ENCODE data around the gene ACTRT2.

Gene ACTRT2

GRCh38 chr1:3029991-3030662 lies 8.9 kb downstream of the ACTRT2 start:
- in situ Hi-C loops (cut with HindIII; ENCODE audit: low sequenced_read_pairs) = loop anchor here (10.0 kb wide), 1 partner anchor 395 kb away; no protein-coding TSS in a partner anchor

- in situ Hi-C loops (cut with HindIII; ENCODE audit: low sequenced_read_pairs) = loop anchor here (10.0 kb wide), 1 partner anchor 394 kb away; no protein-coding TSS in a partner anchor
These were observed 9.6 kb downstream of the ACTRT2 start for GRCh38 chr1:3030663-3031381.

- in situ Hi-C loops (cut with HindIII; ENCODE audit: low sequenced_read_pairs) = loop anchor here (10.0 kb wide), 1 partner anchor 393 kb away; no protein-coding TSS in a partner anchor
These were observed 10.3 kb downstream of the ACTRT2 start for GRCh38 chr1:3031401-3032221.

- in situ Hi-C loops (cut with HindIII; ENCODE audit: low sequenced_read_pairs) = loop anchor here (10.0 kb wide), 1 partner anchor 392 kb away; no protein-coding TSS in a partner anchor
These were observed 11.2 kb downstream of the ACTRT2 start for GRCh38 chr1:3032371-3033039.

GRCh38 chr1:3033040-3033789 lies 11.9 kb downstream of the ACTRT2 start:
- in situ Hi-C loops (cut with HindIII; ENCODE audit: low sequenced_read_pairs) = loop anchor here (10.0 kb wide), 1 partner anchor 392 kb away; no protein-coding TSS in a partner anchor

GRCh38 chr1:3033790-3034090 lies 12.5 kb downstream of the ACTRT2 start:
- in situ Hi-C loops (cut with HindIII; ENCODE audit: low sequenced_read_pairs) = loop anchor here (10.0 kb wide), 1 partner anchor 391 kb away; no protein-coding TSS in a partner anchor

GRCh38 chr1:3034162-3034561 lies 12.9 kb downstream of the ACTRT2 start:
- in situ Hi-C loops (cut with HindIII; ENCODE audit: low sequenced_read_pairs) = loop anchor here (10.0 kb wide), 1 partner anchor 391 kb away; no protein-coding TSS in a partner anchor

- in situ Hi-C loops (cut with HindIII; ENCODE audit: low sequenced_read_pairs) = loop anchor here (10.0 kb wide), 1 partner anchor 390 kb away; no protein-coding TSS in a partner anchor
These were observed 13.7 kb downstream of the ACTRT2 start for GRCh38 chr1:3034728-3035562.

- in situ Hi-C loops (cut with HindIII; ENCODE audit: low sequenced_read_pairs) = loop anchor here (10.0 kb wide), 1 partner anchor 389 kb away; no protein-coding TSS in a partner anchor
These were observed 14.5 kb downstream of the ACTRT2 start for GRCh38 chr1:3035563-3036446.

- in situ Hi-C loops (cut with HindIII; ENCODE audit: low sequenced_read_pairs) = loop anchor here (10.0 kb wide), 1 partner anchor 388 kb away; no protein-coding TSS in a partner anchor
These were observed 15.4 kb downstream of the ACTRT2 start for GRCh38 chr1:3036447-3037280.

GRCh38 chr1:3037281-3038040 lies 16.2 kb downstream of the ACTRT2 start:
- in situ Hi-C loops (cut with HindIII; ENCODE audit: low sequenced_read_pairs) = loop anchor here (10.0 kb wide), 1 partner anchor 387 kb away; no protein-coding TSS in a partner anchor

GRCh38 chr1:3038113-3038551 lies 16.9 kb downstream of the ACTRT2 start:
- in situ Hi-C loops (cut with HindIII; ENCODE audit: low sequenced_read_pairs) = loop anchor here (10.0 kb wide), 1 partner anchor 387 kb away; no protein-coding TSS in a partner anchor

GRCh38 chr1:3038571-3039181 lies 17.4 kb downstream of the ACTRT2 start:
- in situ Hi-C loops (cut with HindIII; ENCODE audit: low sequenced_read_pairs) = loop anchor here (10.0 kb wide), 1 partner anchor 386 kb away; no protein-coding TSS in a partner anchor

- in situ Hi-C loops (cut with HindIII; ENCODE audit: low sequenced_read_pairs) = no loop called here
These were observed 18.7 kb downstream of the ACTRT2 start for GRCh38 chr1:3040004-3040403.

- in situ Hi-C loops (cut with HindIII; ENCODE audit: low sequenced_read_pairs) = no loop called here
These were observed 21.2 kb downstream of the ACTRT2 start for GRCh38 chr1:3042481-3042880.

- in situ Hi-C loops (cut with HindIII; ENCODE audit: low sequenced_read_pairs) = no loop called here
These were observed 27.9 kb downstream of the ACTRT2 start for GRCh38 chr1:3049164-3049563.
